GM23338 (cell line): ENCODE data around the gene GRIN2B.

Experiments used
- CREB1 ChIP-seq: fragments of 250-450 bp; sonication (Bioruptor Pico); IDR thresholded peaks from 2 replicates; pipeline ENCODE4 v1.5.0; 2020; ENCODE audit warnings: low read depth, mild to moderate bottlenecking, moderate library complexity
- CTCF ChIP-seq, 2 experiments: fragments of 200-600 bp in 1 of 2; sonication (generic) in 1 of 2; conservative IDR thresholded peaks; 2 replicates each; pipeline versions ENCODE4 v1.5.1 to v1.6.1; 2016 to 2017; ENCODE audit warnings: antibody characterized with exemption in 2 of 2, low read depth in 2 of 2, mild to moderate bottlenecking in 2 of 2, moderate library complexity in 1 of 2
- ETS1 ChIP-seq: IDR thresholded peaks from 2 replicates; pipeline ENCODE4 v1.6.1; 2016; ENCODE audit warnings: antibody characterized with exemption
- EZH2 ChIP-seq: fragments of 200-600 bp; sonication (generic); IDR thresholded peaks from one replicate; pipeline ENCODE4 v1.8.0; 2017; ENCODE audit warnings: antibody characterized with exemption, mild to moderate bottlenecking, low read depth; ENCODE audit not compliant: unreplicated experiment
- EZH2phosphoT487 ChIP-seq: fragments of 200-600 bp; sonication (generic); IDR thresholded peaks from one replicate; pipeline ENCODE4 v1.8.1; 2018; ENCODE audit warnings: antibody characterized with exemption; ENCODE audit not compliant: unreplicated experiment
- POLR2AphosphoS5 ChIP-seq: IDR thresholded peaks from 2 replicates; pipeline ENCODE4 v1.6.1; 2016; ENCODE audit warnings: antibody characterized with exemption, low read depth
- ZNF114 ChIP-seq: fragments of 250-450 bp; sonication (Bioruptor Pico); IDR thresholded peaks from 2 replicates; pipeline ENCODE4 v1.5.0; 2020; ENCODE audit warnings: mild to moderate bottlenecking, moderate library complexity
- TF ChIP-seq, protein P1 (sequence below): IDR thresholded peaks from one replicate; pipeline ENCODE4 v1.6.1; 2018; ENCODE audit warnings: antibody characterized with exemption; ENCODE audit not compliant: unreplicated experiment

DNA sequence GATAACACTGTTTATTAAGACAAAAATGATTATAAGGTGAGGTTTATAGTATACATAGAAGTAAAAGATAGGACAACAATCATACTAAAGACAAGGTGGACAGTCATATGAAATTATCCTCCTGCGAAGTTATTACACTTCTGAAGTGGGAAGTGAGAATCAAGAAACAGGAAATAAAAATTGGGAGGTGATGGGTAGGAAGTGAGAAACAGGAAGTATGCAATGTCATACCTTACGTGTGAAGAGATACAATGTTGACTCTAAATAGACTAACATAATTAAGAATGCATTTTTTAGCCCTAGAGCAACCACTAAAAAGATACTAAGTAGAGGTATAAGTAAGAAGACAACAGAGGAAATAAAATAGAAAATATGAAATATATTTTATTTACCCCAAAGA, 43.7 kb downstream of the GRIN2B start:
- no peak for TF ChIP-seq CTCF (conservative IDR thresholded peaks at IDR 0.05; ENCODE audit: low read depth in 2 of 2)
- no peak for TF ChIP-seq CREB1
- TF ChIP-seq, protein P1, sequence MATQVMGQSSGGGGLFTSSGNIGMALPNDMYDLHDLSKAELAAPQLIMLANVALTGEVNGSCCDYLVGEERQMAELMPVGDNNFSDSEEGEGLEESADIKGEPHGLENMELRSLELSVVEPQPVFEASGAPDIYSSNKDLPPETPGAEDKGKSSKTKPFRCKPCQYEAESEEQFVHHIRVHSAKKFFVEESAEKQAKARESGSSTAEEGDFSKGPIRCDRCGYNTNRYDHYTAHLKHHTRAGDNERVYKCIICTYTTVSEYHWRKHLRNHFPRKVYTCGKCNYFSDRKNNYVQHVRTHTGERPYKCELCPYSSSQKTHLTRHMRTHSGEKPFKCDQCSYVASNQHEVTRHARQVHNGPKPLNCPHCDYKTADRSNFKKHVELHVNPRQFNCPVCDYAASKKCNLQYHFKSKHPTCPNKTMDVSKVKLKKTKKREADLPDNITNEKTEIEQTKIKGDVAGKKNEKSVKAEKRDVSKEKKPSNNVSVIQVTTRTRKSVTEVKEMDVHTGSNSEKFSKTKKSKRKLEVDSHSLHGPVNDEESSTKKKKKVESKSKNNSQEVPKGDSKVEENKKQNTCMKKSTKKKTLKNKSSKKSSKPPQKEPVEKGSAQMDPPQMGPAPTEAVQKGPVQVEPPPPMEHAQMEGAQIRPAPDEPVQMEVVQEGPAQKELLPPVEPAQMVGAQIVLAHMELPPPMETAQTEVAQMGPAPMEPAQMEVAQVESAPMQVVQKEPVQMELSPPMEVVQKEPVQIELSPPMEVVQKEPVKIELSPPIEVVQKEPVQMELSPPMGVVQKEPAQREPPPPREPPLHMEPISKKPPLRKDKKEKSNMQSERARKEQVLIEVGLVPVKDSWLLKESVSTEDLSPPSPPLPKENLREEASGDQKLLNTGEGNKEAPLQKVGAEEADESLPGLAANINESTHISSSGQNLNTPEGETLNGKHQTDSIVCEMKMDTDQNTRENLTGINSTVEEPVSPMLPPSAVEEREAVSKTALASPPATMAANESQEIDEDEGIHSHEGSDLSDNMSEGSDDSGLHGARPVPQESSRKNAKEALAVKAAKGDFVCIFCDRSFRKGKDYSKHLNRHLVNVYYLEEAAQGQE = no peak
- TF ChIP-seq ZNF114 = no peak
- no peak for TF ChIP-seq POLR2AphosphoS5
- no peak for TF ChIP-seq ETS1
- TF ChIP-seq EZH2 = no peak
- no peak for TF ChIP-seq EZH2phosphoT487
